ENCODE measurements around the gene GNAQ. TPM values are rescaled to one million over a fixed set of nuclear protein-coding genes. Genes with fewer than 3 reads are reported as not detected.

Gene GNAQ
- total RNA-seq, 4 donors from 2014 or later = 18.1 to 35.1 (median 24.0) TPM

GRCh38 chr9:77980622-77981021 lies 51.0 kb downstream of the GNAQ start:
- H3K27me3 ChIP-seq = no peaks in the 10 kb centered on the region
- intact Hi-C loops (cut with DNase I) = no loop called here

GRCh38 chr9:77978086-77978781 lies 53.4 kb downstream of the GNAQ start:
- Histone ChIP-seq H3K36me3 (peaks cover 0 to 7% (median 0%) of the 10 kb centered on the region in 3 donors), H3K9me3 (no peaks in the 10 kb centered on the region), H3K4me3 (no peak overlapping the region), H3K27me3 (no peaks in the 10 kb centered on the region), H3K4me1 (peaks cover 38 to 98% (median 45%) of the 10 kb centered on the region in 3 donors), H3K27ac (peak overlapping the region; percentile 52 to 75 (median 68))
- no peak for DNase-seq
- 72 to 73% methylated on average over 3 of the region's 3 CpGs for WGBS, 2 donors
- intact Hi-C loops (cut with DNase I) = no loop called here
- no peak for TF ChIP-seq POLR2A (IDR thresholded peaks at IDR 0.05)
- TF ChIP-seq, protein P1, sequence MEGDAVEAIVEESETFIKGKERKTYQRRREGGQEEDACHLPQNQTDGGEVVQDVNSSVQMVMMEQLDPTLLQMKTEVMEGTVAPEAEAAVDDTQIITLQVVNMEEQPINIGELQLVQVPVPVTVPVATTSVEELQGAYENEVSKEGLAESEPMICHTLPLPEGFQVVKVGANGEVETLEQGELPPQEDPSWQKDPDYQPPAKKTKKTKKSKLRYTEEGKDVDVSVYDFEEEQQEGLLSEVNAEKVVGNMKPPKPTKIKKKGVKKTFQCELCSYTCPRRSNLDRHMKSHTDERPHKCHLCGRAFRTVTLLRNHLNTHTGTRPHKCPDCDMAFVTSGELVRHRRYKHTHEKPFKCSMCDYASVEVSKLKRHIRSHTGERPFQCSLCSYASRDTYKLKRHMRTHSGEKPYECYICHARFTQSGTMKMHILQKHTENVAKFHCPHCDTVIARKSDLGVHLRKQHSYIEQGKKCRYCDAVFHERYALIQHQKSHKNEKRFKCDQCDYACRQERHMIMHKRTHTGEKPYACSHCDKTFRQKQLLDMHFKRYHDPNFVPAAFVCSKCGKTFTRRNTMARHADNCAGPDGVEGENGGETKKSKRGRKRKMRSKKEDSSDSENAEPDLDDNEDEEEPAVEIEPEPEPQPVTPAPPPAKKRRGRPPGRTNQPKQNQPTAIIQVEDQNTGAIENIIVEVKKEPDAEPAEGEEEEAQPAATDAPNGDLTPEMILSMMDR (IDR thresholded peaks at IDR 0.05) = no peak

More at GRCh38 chr9:77980622-77981021, 51.0 kb downstream of the GNAQ start:
- peaks cover 0 to 7% (median 0%) of the 10 kb centered on the region in 3 donors for H3K36me3 ChIP-seq
- peak overlapping the region; percentile 24 to 81 (median 74) for H3K27ac ChIP-seq
- no peaks in the 10 kb centered on the region for H3K9me3 ChIP-seq
- H3K4me1 ChIP-seq = peaks cover 36 to 81% (median 45%) of the 10 kb centered on the region in 3 donors
- no peak for TF ChIP-seq POLR2A (IDR thresholded peaks at IDR 0.05)
- TF ChIP-seq, protein P1 (IDR thresholded peaks at IDR 0.05) = no peak
- no peak for DNase-seq
- no peak overlapping the region for H3K4me3 ChIP-seq

GRCh38 chr9:77977210-77977611 lies 54.4 kb downstream of the GNAQ start:
- H3K27ac ChIP-seq = peak overlapping the region; percentile 52 to 75 (median 68)
- peaks cover 0 to 7% (median 0%) of the 10 kb centered on the region in 3 donors for H3K36me3 ChIP-seq
- H3K4me3 ChIP-seq = no peak overlapping the region
- peaks cover 38 to 91% (median 41%) of the 10 kb centered on the region in 3 donors for H3K4me1 ChIP-seq
- no peaks in the 10 kb centered on the region for H3K9me3 ChIP-seq
- intact Hi-C loops (cut with DNase I) = no loop called here
- DNase-seq = no peak
- TF ChIP-seq, protein P1 (IDR thresholded peaks at IDR 0.05) = peak in 5 of 6 experiments; percentile 26 to 51 (median 38)
- TF ChIP-seq POLR2A (IDR thresholded peaks at IDR 0.05) = no peak
- no peaks in the 10 kb centered on the region for H3K27me3 ChIP-seq
- WGBS, 2 donors = 31 to 67% methylated on average over 2 to 3 of the region's 4 CpGs

DNA sequence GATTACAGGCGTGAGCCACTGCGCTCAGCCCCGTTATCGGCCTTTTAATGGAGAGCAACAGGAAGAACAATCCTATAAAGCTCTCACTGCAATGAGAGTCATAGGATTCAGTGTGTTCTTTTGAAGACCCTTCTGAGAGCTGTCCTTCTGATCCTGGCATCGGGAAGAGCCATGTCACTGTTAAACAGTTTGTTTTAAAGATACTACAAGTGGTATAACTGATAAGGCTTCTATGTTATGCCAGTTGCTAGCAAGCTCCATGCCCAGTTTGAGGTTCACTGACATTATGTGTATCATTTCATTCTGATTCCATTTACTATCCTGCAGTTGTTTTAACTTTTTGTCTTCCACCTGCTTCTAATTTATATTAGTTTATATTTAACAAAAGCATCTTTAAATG lies 55.8 kb downstream of the GNAQ start:
- peaks cover 27 to 77% (median 29%) of the 10 kb centered on the region in 3 donors for H3K4me1 ChIP-seq
- DNase-seq = no peak
- WGBS, 2 donors = 96 to 97% methylated on average over 5 of the region's 5 CpGs
- no peak overlapping the region for H3K4me3 ChIP-seq
- peak overlapping the region in 2 of 4 donors; percentile 3 to 75 for H3K27ac ChIP-seq
- H3K9me3 ChIP-seq = no peaks in the 10 kb centered on the region
- TF ChIP-seq, protein P1 (IDR thresholded peaks at IDR 0.05) = no peak
- TF ChIP-seq POLR2A (IDR thresholded peaks at IDR 0.05) = no peak
- peaks cover 0 to 7% (median 0%) of the 10 kb centered on the region in 3 donors for H3K36me3 ChIP-seq
- intact Hi-C loops (cut with DNase I) = no loop called here
- no peaks in the 10 kb centered on the region for H3K27me3 ChIP-seq

GRCh38 chr9:77975036-77975435 lies 56.6 kb downstream of the GNAQ start:
- no peaks in the 10 kb centered on the region for H3K9me3 ChIP-seq
- intact Hi-C loops (cut with DNase I) = no loop called here
- no peaks in the 10 kb centered on the region for H3K27me3 ChIP-seq
- peaks cover 0 to 7% (median 0%) of the 10 kb centered on the region in 3 donors for H3K36me3 ChIP-seq
- no peak overlapping the region for H3K4me3 ChIP-seq
- H3K27ac ChIP-seq = peak overlapping the region in 1 of 4 donors; percentile 31
- 36 to 58% methylated on average over 2 of the region's 2 CpGs for WGBS, 2 donors
- no peak for TF ChIP-seq POLR2A (IDR thresholded peaks at IDR 0.05)
- TF ChIP-seq, protein P1 (IDR thresholded peaks at IDR 0.05) = peak in 1 of 6 experiments; percentile 19
- peaks cover 23 to 69% (median 24%) of the 10 kb centered on the region in 3 donors for H3K4me1 ChIP-seq
- no peak for DNase-seq
